KOPT-K1 (cell line): Measurements from ENCODE around the gene PCDHA6.
"Not testable (repeated sequence)": the region's sequence is repeated elsewhere in the genome, so short reads cannot be mapped to it uniquely, and the experiment has no call there.

Experiments
- H3K27ac ChIP-seq: fragments of 200-600 bp; sonication (generic); 2 replicates; pipeline ENCODE4 v1.5.1; 2016; ENCODE audit warnings: antibody characterized with exemption, mild to moderate bottlenecking, low read depth, low read length; ENCODE audit not compliant: poor library complexity, severe bottlenecking
- H3K36me3 ChIP-seq: fragments of 200-600 bp; sonication (generic); 2 replicates; pipeline ENCODE4 v1.5.1; 2017; ENCODE audit warnings: antibody characterized with exemption, mild to moderate bottlenecking, low read length, moderate library complexity; ENCODE audit not compliant: insufficient read depth
- H3K9me3 ChIP-seq: fragments of 200-600 bp; sonication (generic); 2 replicates; pipeline ENCODE4 v1.5.1; 2017; ENCODE audit warnings: antibody characterized with exemption, low read length, mild to moderate bottlenecking; ENCODE audit not compliant: insufficient read depth, poor library complexity, severe bottlenecking

Gene PCDHA6

DNA sequence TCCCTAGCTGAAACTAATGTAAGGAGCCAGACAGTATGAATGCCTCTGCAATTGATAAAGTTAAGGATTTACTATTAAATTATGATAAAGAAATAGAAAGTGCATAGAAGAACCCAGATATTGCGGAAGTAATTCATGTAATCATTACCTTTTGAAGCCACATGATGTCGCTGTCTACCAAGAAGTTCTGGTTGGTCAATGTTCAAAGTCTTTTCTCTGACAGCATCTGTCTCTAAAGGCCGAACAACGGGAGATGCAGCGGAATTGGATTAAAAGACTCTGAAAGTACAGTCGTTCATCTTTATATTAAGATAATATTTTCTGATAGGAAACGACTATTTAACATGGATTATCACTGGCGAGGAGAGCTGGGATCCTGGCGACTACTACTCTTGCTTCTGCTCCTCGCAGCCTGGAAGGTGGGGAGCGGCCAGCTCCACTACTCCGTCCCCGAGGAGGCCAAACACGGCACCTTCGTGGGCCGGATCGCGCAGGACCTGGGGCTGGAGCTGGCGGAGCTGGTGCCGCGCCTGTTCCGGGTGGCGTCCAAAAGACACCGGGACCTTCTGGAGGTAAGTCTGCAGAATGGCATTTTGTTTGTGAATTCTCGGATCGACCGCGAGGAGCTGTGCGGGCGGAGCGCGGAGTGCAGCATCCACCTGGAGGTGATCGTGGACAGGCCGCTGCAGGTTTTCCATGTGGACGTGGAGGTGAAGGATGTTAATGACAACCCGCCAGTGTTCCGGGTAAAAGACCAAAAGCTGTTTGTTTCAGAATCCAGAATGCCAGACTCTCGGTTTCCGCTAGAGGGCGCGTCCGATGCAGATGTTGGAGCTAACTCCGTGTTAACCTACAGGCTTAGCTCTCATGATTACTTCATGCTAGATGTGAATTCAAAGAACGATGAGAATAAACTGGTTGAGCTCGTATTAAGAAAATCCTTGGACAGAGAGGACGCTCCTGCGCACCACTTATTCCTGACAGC is 13.5 kb downstream of the PCDHA6 start, which contains the start of gene PCDHA8:
TSS of gene PCDHA8 (plus strand) at position 210 of the 985 bp plus-strand sequence. CDS start at position 345, 135 bp downstream.
- Histone ChIP-seq H3K9me3 (no peaks in the 10 kb centered on the region), H3K27ac (no peak within 1 kb of the TSS), H3K36me3 (no peaks in the 10 kb centered on the region)

DNA sequence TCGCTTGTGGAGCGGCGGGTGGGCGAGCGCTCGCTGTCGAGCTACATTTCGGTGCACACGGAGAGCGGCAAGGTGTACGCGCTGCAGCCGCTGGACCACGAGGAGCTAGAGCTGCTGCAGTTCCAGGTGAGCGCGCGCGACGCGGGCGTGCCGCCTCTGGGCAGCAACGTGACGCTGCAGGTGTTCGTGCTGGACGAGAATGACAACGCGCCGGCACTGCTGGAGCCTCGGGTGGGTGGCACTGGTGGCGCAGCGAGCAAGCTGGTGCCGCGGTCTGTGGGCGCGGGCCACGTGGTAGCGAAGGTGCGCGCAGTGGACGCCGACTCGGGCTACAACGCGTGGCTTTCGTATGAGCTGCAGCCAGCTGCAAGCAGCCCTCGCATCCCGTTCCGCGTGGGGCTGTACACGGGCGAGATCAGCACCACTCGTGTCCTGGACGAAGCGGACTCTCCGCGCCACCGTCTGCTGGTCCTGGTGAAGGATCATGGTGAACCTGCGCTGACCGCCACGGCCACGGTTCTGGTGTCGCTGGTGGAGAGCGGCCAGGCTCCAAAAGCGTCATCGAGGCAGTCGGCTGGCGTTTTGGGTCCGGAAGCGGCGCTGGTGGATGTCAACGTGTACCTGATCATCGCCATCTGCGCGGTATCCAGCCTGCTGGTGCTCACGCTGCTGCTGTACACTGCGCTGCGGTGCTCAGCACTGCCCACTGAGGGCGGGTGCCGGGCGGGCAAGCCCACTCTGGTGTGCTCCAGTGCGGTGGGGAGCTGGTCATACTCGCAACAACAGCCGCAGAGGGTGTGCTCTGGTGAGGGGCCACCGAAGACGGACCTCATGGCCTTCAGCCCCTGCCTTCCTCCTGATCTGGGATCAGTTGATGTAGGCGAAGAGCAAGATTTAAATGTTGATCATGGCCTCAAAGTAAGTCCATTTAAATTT is 15.3 kb downstream of the PCDHA6 start:
- H3K9me3 ChIP-seq = no peaks in the 10 kb centered on the region
- H3K36me3 ChIP-seq = no peaks in the 10 kb centered on the region
- no peak overlapping the region for H3K27ac ChIP-seq

DNA sequence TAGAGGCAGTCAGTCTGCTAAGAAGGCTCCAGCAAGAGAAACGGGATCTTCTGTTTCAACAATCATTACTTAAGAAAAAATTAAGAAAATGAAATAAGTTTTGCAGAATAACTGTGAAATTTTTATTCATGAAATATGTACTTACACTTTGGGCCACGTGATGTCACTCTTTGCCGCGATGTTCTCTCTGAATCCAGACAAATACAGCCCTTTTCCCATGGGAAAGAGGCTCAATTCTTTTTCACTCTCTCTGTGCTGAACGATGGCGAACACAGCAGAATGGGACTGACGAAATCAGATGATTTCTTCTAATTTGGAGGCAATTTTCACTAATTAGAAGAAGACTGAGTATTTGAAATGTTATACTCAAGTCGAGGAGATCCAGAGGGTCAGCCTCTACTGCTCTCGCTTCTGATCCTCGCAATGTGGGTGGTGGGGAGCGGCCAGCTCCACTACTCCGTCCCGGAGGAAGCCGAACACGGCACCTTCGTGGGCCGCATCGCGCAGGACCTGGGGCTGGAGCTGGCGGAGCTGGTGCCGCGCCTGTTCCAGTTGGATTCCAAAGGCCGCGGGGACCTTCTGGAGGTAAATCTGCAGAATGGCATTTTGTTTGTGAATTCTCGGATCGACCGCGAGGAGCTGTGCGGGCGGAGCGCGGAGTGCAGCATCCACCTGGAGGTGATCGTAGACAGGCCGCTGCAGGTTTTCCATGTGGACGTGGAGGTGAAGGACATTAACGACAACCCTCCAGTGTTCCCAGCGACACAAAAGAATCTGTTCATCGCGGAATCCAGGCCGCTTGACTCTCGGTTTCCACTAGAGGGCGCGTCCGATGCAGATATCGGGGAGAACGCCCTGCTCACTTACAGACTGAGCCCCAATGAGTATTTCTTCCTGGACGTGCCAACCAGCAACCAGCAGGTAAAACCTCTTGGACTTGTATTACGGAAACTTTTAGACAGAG is 20.7 kb downstream of the PCDHA6 start, which contains the start of gene PCDHA9:
TSS of gene PCDHA9 (plus strand) at position 244 of the 964 bp plus-strand sequence. CDS start at position 358, 114 bp downstream.
- not testable (repeated sequence) for H3K9me3 ChIP-seq, H3K27ac ChIP-seq, H3K36me3 ChIP-seq

DNA sequence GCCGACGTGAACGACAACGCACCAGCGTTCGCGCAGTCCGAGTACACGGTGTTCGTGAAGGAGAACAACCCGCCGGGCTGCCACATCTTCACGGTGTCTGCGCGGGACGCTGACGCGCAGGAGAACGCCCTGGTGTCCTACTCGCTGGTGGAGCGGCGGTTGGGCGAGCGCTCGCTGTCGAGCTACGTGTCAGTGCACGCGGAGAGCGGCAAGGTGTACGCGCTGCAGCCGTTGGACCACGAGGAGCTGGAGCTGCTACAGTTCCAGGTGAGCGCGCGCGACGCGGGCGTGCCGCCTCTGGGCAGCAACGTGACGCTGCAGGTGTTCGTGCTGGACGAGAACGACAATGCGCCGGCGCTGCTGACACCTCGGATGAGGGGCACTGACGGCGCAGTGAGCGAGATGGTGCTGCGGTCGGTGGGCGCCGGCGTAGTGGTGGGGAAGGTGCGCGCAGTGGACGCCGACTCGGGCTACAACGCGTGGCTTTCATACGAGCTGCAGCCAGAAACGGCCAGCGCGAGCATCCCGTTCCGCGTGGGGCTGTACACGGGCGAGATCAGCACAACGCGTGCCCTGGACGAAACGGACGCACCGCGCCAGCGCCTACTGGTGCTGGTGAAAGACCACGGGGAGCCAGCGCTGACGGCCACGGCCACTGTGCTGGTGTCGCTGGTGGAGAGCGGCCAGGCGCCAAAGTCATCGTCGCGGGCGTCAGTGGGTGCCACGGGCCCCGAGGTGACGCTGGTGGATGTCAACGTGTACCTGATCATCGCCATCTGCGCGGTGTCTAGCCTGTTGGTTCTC is 22.3 kb downstream of the PCDHA6 start:
- H3K36me3 ChIP-seq, H3K27ac ChIP-seq, H3K9me3 ChIP-seq: not testable (repeated sequence)

DNA sequence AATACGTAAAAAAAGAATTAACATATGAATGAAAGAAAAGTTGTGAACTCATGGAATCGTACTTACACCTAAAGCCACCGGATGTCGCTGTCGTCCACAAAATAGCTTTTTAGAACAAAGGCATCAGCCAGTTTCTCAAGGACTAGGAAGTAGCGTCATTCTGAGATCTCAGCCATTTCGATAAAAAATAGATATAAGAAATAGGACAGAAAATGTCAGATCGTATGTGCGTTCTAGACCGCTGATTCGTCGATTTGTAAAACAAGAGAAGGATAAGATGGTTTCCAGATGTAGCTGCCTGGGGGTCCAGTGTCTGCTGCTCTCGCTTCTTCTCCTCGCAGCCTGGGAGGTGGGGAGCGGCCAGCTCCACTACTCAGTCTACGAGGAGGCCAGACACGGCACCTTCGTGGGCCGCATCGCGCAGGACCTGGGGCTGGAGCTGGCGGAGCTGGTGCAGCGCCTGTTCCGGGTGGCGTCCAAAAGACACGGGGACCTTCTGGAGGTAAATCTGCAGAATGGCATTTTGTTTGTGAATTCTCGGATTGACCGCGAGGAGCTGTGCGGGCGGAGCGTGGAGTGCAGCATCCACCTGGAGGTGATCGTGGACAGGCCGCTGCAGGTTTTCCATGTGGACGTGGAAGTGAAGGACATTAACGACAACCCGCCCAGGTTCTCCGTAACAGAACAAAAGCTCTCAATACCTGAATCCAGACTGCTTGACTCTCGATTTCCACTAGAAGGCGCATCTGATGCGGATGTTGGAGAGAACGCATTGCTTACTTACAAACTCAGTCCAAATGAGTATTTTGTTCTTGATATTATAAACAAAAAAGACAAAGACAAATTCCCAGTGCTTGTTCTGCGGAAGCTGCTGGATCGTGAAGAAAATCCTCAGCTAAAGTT is 28.3 kb downstream of the PCDHA6 start, which contains the start of gene PCDHA10:
TSS of gene PCDHA10 (plus strand) at position 126 of the 903 bp plus-strand sequence. CDS start at position 278, 152 bp downstream.
- Histone ChIP-seq H3K27ac (no peak within 1 kb of the TSS), H3K36me3 (no peaks in the 10 kb centered on the region), H3K9me3 (no peaks in the 10 kb centered on the region)

DNA sequence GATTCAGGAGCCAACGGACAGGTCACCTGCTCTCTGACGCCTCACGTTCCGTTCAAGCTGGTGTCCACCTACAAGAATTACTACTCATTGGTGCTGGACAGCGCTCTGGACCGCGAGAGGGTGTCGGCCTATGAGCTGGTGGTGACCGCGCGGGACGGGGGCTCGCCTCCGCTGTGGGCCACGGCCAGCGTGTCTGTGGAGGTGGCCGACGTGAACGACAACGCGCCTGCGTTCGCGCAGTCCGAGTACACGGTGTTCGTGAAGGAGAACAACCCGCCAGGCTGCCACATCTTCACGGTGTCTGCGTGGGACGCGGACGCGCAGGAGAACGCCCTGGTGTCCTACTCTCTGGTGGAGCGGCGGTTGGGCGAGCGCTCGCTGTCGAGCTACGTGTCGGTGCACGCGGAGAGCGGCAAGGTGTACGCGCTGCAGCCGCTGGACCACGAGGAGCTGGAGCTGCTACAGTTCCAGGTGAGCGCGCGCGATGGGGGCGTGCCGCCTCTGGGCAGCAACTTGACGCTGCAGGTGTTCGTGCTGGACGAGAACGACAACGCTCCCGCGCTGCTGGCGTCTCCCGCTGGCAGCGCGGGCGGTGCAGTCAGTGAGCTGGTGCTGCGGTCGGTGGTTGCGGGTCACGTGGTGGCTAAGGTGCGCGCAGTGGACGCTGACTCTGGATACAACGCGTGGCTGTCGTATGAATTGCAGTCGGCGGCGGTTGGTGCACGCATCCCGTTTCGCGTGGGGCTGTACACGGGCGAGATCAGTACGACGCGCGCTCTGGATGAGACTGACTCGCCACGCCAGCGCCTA is 29.6 kb downstream of the PCDHA6 start:
- no peaks in the 10 kb centered on the region for H3K36me3 ChIP-seq
- no peaks in the 10 kb centered on the region for H3K9me3 ChIP-seq
- H3K27ac ChIP-seq = no peak overlapping the region

DNA sequence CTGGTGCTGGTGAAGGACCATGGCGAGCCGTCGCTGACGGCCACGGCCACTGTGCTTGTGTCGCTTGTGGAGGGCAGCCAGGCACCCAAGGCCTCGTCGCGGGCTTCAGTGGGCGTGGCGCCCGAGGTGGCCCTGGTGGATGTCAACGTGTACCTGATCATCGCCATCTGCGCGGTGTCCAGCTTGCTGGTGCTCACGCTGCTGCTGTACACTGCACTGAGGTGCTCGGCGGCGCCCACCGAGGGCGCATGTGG is 30.2 kb downstream of the PCDHA6 start:
- Histone ChIP-seq H3K27ac (no peak overlapping the region), H3K9me3 (no peaks in the 10 kb centered on the region), H3K36me3 (no peaks in the 10 kb centered on the region)

DNA sequence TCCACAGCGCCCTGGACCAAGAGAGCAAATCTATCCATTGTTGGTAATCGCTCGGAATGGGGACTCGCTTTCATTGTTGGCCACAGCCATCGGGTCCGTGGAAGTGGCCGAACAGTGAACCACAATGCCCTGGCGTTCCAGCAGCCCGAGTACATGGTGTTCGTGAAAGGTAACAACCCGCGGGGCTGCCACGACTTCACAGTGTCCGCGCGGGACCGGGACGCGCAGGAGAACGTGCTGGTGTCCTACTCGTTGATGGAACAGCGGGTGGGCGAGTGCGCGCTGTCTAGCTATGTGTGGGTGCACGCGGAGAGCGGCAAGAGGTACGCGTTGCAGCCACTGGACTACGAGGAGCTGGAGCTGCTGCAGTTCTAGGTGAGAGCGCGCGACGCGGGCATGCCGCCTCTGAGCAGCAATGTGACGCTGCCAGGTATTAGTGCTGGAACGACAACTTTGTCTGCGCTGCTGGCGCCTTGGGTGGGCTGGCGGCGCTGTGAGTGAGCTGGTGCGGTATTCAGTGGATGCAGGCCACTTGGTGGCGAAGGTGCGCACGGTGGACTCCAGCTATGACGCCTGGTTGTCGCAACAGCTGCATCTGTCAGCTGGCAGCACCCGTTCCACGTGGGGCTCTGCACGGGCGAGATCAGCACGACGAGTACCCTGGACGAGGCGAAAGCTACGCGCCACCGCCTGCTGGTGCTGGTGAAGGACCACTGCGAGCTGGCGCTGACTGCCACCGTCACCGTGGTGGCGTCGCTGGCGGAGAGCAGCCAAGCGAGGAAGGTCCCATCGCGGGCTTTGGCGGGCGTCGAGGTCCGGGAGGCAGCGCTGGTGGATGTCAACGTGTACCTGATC is 34.9 kb downstream of the PCDHA6 start:
- Histone ChIP-seq H3K27ac (no peak overlapping the region), H3K9me3 (no peaks in the 10 kb centered on the region), H3K36me3 (no peaks in the 10 kb centered on the region)

DNA sequence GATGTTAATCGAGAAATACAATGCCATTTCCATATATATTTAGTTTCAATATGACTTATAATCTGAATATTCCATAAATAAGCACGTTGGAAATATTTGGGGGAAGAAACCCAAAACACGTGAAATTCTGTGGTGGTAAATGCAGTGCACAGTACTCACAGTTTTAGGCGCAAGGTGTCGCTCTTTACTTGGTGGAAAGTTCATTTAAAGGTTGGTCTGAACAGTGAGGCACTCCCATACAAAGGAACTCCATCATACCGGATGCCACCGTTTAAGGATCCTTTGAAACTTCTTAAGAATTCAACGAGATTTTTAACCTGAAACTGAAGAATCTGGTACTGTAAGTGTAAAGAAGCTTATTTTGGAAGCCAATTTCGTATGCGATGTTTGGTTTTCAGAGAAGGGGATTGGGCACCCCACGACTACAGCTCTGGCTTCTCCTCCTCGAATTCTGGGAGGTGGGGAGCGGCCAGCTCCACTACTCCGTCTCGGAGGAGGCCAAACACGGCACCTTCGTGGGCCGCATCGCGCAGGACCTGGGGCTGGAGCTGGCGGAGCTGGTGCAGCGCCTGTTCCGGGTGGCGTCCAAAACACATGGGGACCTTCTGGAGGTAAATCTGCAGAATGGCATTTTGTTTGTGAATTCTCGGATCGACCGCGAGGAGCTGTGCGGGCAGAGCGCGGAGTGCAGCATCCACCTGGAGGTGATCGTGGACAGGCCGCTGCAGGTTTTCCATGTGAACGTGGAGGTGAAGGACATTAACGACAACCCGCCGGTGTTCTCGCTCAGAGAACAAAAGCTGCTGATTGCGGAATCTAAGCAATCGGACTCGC is 41.2 kb downstream of the PCDHA6 start, which contains the start of gene PCDHA11:
TSS of gene PCDHA11 (plus strand) at position 237 of the 834 bp plus-strand sequence. CDS start at position 384, 147 bp downstream.
- H3K27ac ChIP-seq = no peak within 1 kb of the TSS
- no peaks in the 10 kb centered on the region for H3K36me3 ChIP-seq
- H3K9me3 ChIP-seq = no peaks in the 10 kb centered on the region

DNA sequence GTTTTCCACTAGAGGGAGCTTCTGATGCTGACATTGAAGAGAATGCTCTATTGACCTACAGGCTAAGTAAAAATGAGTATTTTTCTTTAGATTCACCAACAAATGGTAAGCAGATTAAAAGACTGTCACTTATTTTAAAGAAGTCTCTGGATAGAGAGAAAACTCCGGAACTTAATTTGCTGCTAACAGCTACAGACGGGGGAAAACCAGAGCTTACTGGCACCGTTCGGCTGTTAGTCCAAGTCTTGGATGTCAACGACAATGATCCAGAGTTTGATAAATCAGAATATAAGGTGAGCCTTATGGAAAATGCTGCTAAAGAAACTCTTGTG is 41.8 kb downstream of the PCDHA6 start:
- H3K36me3 ChIP-seq = no peaks in the 10 kb centered on the region
- H3K9me3 ChIP-seq = no peaks in the 10 kb centered on the region
- H3K27ac ChIP-seq = no peak overlapping the region
